ENCODE results near the gene TMA7B. TPM values are rescaled to one million over a fixed set of nuclear protein-coding genes. Genes with fewer than 3 reads are reported as not detected.

The TMA7B gene
- total and polyA plus RNA-seq, 2 of the 4 experiments (the other 2 are of a cell fraction) = not detected

DNA sequence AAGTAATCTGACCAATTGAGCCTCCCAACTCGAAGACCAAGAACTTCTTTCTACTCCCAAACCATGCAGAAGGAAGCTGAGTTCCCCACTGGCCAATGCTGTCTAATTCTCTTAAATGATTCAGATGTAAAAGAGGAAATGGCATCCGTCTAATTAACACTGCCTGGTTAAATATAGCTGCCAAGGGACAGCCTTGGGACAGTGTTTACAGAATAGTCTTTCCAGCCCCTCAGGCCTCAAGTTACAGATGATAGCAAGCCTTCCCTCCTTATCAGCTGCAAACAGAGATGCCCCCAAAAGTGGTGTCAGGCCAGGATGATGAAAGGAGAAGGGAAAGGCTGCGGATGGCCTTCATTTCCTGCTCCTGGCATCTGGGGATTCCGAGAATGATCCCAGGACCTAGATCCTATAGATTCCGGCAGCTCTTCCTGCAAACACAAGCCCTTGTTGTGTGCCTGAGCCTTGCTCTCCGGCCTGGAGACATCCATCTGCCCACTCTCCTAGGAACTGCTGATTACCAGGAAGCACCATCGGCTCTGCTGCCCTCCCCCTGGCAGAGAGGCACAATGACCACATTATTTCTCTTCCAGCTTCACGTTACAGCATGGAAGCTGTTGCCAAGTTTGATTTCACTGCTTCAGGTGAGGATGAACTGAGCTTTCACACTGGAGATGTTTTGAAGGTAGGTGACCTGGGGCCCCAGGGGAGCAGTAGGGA lies 13.5 kb upstream of the TMA7B start:
- Histone ChIP-seq H4K8ac (ENCODE audit: low read depth in 2 of 2, low read length in 2 of 2) (no peak overlapping the region), H2AK5ac (ENCODE audit: low read depth, low read length) (no peak overlapping the region), H2AFZ (replicated peaks; ENCODE audit: low read length, poor library complexity) (no peak overlapping the region), H3K56ac (ENCODE audit: extremely low read depth, insufficient read depth, low read length) (no peak overlapping the region), H4K20me1 (ENCODE audit: insufficient read depth, low read length) (no peaks in the 10 kb centered on the region), H3K23ac (ENCODE audit: low read depth, low read length) (no peak overlapping the region), H3K14ac (replicated peaks; ENCODE audit: low read depth, low read length) (no peak overlapping the region), H3K36me3 (ENCODE audit: control insufficient read depth, insufficient read depth, low read length) (no peaks in the 10 kb centered on the region), H2AK9ac (replicated peaks; ENCODE audit: low read depth, low read length, poor library complexity) (no peak overlapping the region), H2BK20ac (ENCODE audit: low read depth, low read length) (no peak overlapping the region), H3K27me3 (ENCODE audit: control insufficient read depth, insufficient read depth, low read length) (peaks cover 57% of the 10 kb centered on the region), H3K4me1 (ENCODE audit: control insufficient read depth, insufficient read depth, low read length) (no peaks in the 10 kb centered on the region), H2BK5ac (ENCODE audit: low read depth, low read length, poor library complexity, severe bottlenecking) (no peak overlapping the region), H3K27ac (ENCODE audit: insufficient read depth, low read length) (no peak overlapping the region), H3K9me3 (ENCODE audit: control insufficient read depth, insufficient read depth, low read length) (no peaks in the 10 kb centered on the region), H4K91ac (ENCODE audit: insufficient read depth, low read depth, low read length) (no peak overlapping the region), H3K4me3 (ENCODE audit: insufficient read depth, low read depth, low read length) (no peak overlapping the region), H3K18ac (ENCODE audit: low read depth, low read length) (no peak overlapping the region), H4K5ac (ENCODE audit: low read depth, low read length) (no peak overlapping the region), H3K4me2 (ENCODE audit: low read depth, low read length) (no peak overlapping the region), H2BK120ac (ENCODE audit: low read depth, low read length) (no peak overlapping the region), H3K4ac (ENCODE audit: low read depth, low read length) (no peak overlapping the region), H3K9ac (ENCODE audit: low read depth, low read length) (no peak overlapping the region), H3K79me1 (ENCODE audit: low read depth in 1 of 2, low read length in 2 of 2) (no peaks in the 10 kb centered on the region), H3K9me1 (ENCODE audit: insufficient read depth, low read length) (no peaks in the 10 kb centered on the region), H2BK15ac (ENCODE audit: low read depth, low read length) (no peak overlapping the region)
- BruUV-seq (replicated peaks) = no TSS peak
- WGBS, 2 experiments (ENCODE audit: extremely low coverage in 2 of 2, insufficient read length in 1 of 2) = 65% methylated on average over 3 of the region's 8 CpGs; no CpG with 5 or more reads in 1 of the 2 experiments
- ATAC-seq (ENCODE audit: low read depth) = no peak
- DNase-seq = no peak
- intact Hi-C loops (cut with micrococcal nuclease) = no loop called here
- CTCF ChIA-PET = no interaction called here
- in situ Hi-C loops (cut with MboI; ENCODE audit: low sequenced_read_pairs) = no loop called here
- POLR2A ChIA-PET (ENCODE audit: unreplicated experiment) = no interaction called here
- dilution Hi-C loops (cut with HindIII; ENCODE audit: low sequenced_read_pairs, unreplicated experiment) = no loop called here
- TF ChIP-seq RFX5 (IDR thresholded peaks at IDR 0.05; ENCODE audit: low read depth, low read length) (no peak), FOS (IDR thresholded peaks at IDR 0.05; ENCODE audit: low read depth, low read length) (no peak), BHLHE40 (IDR thresholded peaks at IDR 0.05; ENCODE audit: low read depth, low read length) (no peak), NFE2L2 (IDR thresholded peaks at IDR 0.05; ENCODE audit: low read depth, low read length) (no peak), RAD21 (IDR thresholded peaks at IDR 0.05; ENCODE audit: low read length) (no peak), MAFK (IDR thresholded peaks at IDR 0.05; ENCODE audit: low read depth, low read length) (no peak), MAZ (IDR thresholded peaks at IDR 0.05; ENCODE audit: borderline replicate concordance, low read depth, low read length) (no peak), SMC3 (IDR thresholded peaks at IDR 0.05; ENCODE audit: low read depth, low read length) (no peak), CHD1 (IDR thresholded peaks at IDR 0.05; ENCODE audit: low read depth, low read length) (no peak), MXI1 (IDR thresholded peaks at IDR 0.05; ENCODE audit: borderline replicate concordance, low read depth, low read length) (no peak), RCOR1 (IDR thresholded peaks at IDR 0.05; ENCODE audit: insufficient replicate concordance, low read length) (no peak), CEBPB (IDR thresholded peaks at IDR 0.05; ENCODE audit: low read depth, low read length) (no peak), POLR2A (IDR thresholded peaks at IDR 0.05; ENCODE audit: low read depth, low read length) (no peak)
- TF ChIP-seq, protein P1, sequence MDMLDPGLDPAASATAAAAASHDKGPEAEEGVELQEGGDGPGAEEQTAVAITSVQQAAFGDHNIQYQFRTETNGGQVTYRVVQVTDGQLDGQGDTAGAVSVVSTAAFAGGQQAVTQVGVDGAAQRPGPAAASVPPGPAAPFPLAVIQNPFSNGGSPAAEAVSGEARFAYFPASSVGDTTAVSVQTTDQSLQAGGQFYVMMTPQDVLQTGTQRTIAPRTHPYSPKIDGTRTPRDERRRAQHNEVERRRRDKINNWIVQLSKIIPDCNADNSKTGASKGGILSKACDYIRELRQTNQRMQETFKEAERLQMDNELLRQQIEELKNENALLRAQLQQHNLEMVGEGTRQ (IDR thresholded peaks at IDR 0.05; ENCODE audit: low read depth, low read length) = no peak
- TF ChIP-seq, protein P2, sequence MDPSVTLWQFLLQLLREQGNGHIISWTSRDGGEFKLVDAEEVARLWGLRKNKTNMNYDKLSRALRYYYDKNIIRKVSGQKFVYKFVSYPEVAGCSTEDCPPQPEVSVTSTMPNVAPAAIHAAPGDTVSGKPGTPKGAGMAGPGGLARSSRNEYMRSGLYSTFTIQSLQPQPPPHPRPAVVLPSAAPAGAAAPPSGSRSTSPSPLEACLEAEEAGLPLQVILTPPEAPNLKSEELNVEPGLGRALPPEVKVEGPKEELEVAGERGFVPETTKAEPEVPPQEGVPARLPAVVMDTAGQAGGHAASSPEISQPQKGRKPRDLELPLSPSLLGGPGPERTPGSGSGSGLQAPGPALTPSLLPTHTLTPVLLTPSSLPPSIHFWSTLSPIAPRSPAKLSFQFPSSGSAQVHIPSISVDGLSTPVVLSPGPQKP (IDR thresholded peaks at IDR 0.05; ENCODE audit: borderline replicate concordance, low read depth, low read length) = no peak
- TF ChIP-seq, protein P3, sequence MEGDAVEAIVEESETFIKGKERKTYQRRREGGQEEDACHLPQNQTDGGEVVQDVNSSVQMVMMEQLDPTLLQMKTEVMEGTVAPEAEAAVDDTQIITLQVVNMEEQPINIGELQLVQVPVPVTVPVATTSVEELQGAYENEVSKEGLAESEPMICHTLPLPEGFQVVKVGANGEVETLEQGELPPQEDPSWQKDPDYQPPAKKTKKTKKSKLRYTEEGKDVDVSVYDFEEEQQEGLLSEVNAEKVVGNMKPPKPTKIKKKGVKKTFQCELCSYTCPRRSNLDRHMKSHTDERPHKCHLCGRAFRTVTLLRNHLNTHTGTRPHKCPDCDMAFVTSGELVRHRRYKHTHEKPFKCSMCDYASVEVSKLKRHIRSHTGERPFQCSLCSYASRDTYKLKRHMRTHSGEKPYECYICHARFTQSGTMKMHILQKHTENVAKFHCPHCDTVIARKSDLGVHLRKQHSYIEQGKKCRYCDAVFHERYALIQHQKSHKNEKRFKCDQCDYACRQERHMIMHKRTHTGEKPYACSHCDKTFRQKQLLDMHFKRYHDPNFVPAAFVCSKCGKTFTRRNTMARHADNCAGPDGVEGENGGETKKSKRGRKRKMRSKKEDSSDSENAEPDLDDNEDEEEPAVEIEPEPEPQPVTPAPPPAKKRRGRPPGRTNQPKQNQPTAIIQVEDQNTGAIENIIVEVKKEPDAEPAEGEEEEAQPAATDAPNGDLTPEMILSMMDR (conservative IDR thresholded peaks at IDR 0.05; ENCODE audit: low read depth, low read length) = no peak
